Measurements from ENCODE around the gene MAPK12. TPM values are rescaled to one million over a fixed set of nuclear protein-coding genes. Genes with fewer than 3 reads are reported as not detected.

The MAPK12 gene
- total RNA-seq, 1 donor from 2014 or later = 88.5 TPM

DNA sequence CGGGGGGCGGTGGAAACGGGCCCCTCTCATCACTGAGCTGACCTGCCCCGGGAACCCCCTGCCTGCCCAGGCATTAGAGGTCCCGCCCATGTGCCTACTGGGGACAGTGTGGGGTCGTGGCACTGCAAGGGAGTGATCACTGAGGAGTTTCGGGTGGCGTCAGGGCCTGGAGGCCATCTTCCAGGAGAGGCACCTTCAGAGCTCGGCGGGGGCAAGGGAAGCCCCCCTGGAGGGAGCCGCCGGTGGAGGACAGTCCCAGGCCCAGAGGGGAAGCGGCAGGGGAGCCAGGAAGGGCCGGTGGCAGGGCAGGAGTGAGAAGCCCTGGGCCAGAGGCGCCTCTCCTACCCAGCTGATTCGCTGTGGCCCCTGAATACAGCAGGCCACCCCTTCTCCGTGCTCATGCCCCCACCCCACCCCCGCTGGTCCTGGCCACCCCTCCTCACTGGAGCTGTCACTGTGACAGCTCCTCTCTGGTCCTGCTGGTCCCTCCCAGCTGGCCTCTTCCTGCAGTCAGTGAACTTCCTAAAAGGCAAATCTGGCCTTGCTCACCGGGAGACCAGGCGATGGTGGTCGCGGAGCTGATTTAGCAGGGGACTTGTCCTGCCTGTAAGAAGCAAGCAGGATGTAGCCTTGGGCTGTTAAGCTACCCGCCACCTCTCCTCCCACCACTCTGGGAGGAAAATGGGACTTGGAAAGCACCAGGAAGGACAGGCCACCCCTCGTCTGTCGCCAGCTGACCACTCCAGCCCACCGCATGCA, 10.7 kb upstream of the MAPK12 start:
- H3K27ac Mint-ChIP-seq (ENCODE audit: unreplicated experiment) = peak overlapping the region; percentile 89
- peak overlapping the region; percentile 63 for H3K4me3 Mint-ChIP-seq (ENCODE audit: unreplicated experiment)
- peaks cover 13% of the 10 kb centered on the region for H3K4me1 Mint-ChIP-seq (ENCODE audit: low read depth, unreplicated experiment)
- peaks cover 4% of the 10 kb centered on the region for H3K27me3 Mint-ChIP-seq (ENCODE audit: unreplicated experiment)
- H3K36me3 Mint-ChIP-seq (ENCODE audit: unreplicated experiment) = no peaks in the 10 kb centered on the region
- peak; percentile 61 for DNase-seq
- H3K9me3 Mint-ChIP-seq (ENCODE audit: unreplicated experiment) = peaks cover 4% of the 10 kb centered on the region
- TF ChIP-seq, protein P1, sequence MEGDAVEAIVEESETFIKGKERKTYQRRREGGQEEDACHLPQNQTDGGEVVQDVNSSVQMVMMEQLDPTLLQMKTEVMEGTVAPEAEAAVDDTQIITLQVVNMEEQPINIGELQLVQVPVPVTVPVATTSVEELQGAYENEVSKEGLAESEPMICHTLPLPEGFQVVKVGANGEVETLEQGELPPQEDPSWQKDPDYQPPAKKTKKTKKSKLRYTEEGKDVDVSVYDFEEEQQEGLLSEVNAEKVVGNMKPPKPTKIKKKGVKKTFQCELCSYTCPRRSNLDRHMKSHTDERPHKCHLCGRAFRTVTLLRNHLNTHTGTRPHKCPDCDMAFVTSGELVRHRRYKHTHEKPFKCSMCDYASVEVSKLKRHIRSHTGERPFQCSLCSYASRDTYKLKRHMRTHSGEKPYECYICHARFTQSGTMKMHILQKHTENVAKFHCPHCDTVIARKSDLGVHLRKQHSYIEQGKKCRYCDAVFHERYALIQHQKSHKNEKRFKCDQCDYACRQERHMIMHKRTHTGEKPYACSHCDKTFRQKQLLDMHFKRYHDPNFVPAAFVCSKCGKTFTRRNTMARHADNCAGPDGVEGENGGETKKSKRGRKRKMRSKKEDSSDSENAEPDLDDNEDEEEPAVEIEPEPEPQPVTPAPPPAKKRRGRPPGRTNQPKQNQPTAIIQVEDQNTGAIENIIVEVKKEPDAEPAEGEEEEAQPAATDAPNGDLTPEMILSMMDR (IDR thresholded peaks at IDR 0.05; ENCODE audit: partially characterized antibody, unreplicated experiment) = no peak

DNA sequence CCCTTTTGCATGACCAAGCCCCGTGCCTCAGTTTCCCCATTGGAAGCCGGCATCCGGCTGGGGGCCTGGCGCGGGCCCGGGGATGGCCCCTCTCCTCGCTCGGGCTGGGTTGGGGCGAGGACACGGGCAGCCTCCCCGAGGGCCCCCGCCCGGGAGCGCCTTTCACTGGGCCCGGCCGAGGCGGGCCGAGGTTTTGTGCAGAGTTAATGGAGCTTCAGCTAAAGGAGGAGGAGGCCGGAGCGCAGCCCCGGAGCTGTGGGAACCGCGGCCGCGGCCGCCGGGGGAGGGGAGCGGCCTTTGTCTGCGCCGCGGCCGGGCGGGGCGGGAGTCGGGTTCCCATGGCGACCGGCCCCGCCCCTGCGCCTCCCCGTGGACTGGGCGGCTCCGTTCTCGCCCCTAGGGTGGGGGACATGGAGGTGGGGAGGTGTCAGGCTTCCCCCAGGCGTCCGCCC, 10.1 kb upstream of the MAPK12 start:
- H3K27me3 Mint-ChIP-seq (ENCODE audit: unreplicated experiment) = peaks cover 4% of the 10 kb centered on the region
- peaks cover 13% of the 10 kb centered on the region for H3K4me1 Mint-ChIP-seq (ENCODE audit: low read depth, unreplicated experiment)
- peak; percentile 92 for DNase-seq
- peaks cover 4% of the 10 kb centered on the region for H3K9me3 Mint-ChIP-seq (ENCODE audit: unreplicated experiment)
- H3K36me3 Mint-ChIP-seq (ENCODE audit: unreplicated experiment) = no peaks in the 10 kb centered on the region
- no peak overlapping the region for H3K27ac Mint-ChIP-seq (ENCODE audit: unreplicated experiment)
- no peak overlapping the region for H3K4me3 Mint-ChIP-seq (ENCODE audit: unreplicated experiment)
- TF ChIP-seq, protein P1 (IDR thresholded peaks at IDR 0.05; ENCODE audit: partially characterized antibody, unreplicated experiment) = no peak

DNA sequence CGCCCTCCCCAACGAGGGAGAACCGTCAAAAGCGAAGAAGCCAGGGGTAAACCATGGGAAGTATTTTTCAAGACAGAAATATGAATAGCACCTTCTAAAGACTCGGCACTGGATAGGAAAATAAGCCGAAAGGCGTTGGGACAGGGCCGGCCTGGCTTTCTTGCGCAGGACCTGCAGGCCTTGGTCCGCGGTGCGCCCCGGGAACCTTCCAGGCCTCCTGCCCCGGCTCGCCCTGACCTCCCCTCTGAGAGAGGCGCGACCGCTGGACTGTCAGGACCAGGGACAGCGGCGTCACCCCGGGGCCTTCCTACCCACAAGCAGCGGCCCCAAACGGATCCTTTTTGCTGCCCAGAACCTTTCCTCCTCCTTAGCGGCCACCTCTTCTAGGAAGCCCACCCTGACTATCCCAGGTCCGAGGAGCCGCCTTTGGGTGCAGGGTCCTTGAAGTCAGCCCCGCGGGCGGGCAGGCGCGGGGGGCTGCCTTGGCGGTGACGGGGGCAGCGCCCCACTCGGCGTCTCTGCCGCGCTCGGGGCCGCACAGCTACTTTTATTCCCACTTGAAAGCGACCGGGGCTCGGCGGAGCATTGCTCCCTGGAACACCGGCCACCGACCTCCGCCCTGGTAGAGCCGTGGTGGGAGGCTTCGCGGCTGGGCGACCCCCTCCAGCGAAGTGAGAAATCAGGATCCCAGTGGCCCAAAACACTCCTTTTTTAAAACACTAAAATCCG, 9.3 kb upstream of the MAPK12 start:
- TF ChIP-seq, protein P1 (IDR thresholded peaks at IDR 0.05; ENCODE audit: partially characterized antibody, unreplicated experiment) = no peak
- peak overlapping the region; percentile 90 for H3K27ac Mint-ChIP-seq (ENCODE audit: unreplicated experiment)
- no peaks in the 10 kb centered on the region for H3K36me3 Mint-ChIP-seq (ENCODE audit: unreplicated experiment)
- H3K4me1 Mint-ChIP-seq (ENCODE audit: low read depth, unreplicated experiment) = peaks cover 13% of the 10 kb centered on the region
- peaks cover 6% of the 10 kb centered on the region for H3K27me3 Mint-ChIP-seq (ENCODE audit: unreplicated experiment)
- peaks cover 4% of the 10 kb centered on the region for H3K9me3 Mint-ChIP-seq (ENCODE audit: unreplicated experiment)
- H3K4me3 Mint-ChIP-seq (ENCODE audit: unreplicated experiment) = peak overlapping the region; percentile 84
- DNase-seq = peak; percentile 58

DNA sequence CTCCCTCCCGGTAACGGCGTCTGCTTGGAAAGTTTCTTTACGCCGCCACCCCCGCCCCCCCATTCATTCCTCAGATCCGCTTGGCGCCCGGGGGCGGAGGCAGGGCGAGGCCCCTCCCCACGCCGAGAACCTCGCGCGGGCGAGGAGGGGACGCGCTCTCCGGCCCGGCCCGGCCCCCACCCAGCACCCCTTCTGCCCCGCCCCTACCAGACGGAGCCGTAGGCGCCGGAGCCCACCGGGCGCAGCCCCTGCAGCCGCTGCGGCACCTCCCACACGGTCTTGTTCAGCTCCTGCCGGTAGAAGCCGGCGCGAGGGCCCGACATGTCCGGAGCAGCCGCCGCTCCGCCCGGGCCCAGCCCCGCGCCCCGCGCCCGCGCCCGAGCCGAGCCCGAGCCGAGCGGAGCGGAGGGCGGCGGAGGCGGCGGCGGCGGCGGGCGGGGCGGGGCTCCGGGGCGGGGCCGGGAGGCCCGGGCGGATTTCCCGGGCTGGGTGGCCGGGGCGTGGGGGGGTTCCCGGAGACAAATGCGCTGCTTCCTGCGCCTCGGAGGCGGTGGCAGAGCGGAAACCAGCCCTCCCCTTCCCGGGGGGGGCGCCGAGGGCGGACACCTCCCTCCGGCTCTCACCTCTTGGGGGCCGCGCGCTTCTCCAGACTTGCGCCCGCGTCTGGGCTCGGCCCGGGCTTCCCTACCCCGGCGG, 8.6 kb upstream of the MAPK12 start, which contains the start of gene MAPK11:
Gene MAPK11 (minus strand): TSS at position 411 of the 696 bp plus-strand sequence. CDS start 88 bp downstream, at position 323.
- Mint-ChIP-seq H3K4me3 (ENCODE audit: unreplicated experiment) (peak within 1 kb of the TSS; percentile 84), H3K27me3 (ENCODE audit: unreplicated experiment) (peaks cover 6% of the 10 kb centered on the region), H3K36me3 (ENCODE audit: unreplicated experiment) (no peaks in the 10 kb centered on the region), H3K27ac (ENCODE audit: unreplicated experiment) (peak within 1 kb of the TSS; percentile 90), H3K4me1 (ENCODE audit: low read depth, unreplicated experiment) (peaks cover 13% of the 10 kb centered on the region), H3K9me3 (ENCODE audit: unreplicated experiment) (peaks cover 4% of the 10 kb centered on the region)
- peak; percentile 71 for DNase-seq
- TF ChIP-seq, protein P1 (IDR thresholded peaks at IDR 0.05; ENCODE audit: partially characterized antibody, unreplicated experiment) = no peak

Measured in glutamatergic neuron (in vitro differentiated cells).